GM19238 (cell line): ENCODE results near the gene SST.
"Not testable (repeated sequence)": the region's sequence is repeated elsewhere in the genome, so short reads cannot be mapped to it uniquely, and the experiment has no call there.

Source experiments
- DNase-seq: peaks from one replicate; pipeline ENCODE4 v3.0.0; 2011; ENCODE audit warnings: low spot score; ENCODE audit not compliant: insufficient read length

The SST gene

GRCh38 chr3:187684880-187685279 lies 14.7 kb upstream of the SST start:
- no peak for DNase-seq

GRCh38 chr3:187684444-187684843 lies 14.2 kb upstream of the SST start:
- no peak for DNase-seq

GRCh38 chr3:187681756-187682155 lies 11.6 kb upstream of the SST start:
- DNase-seq = not testable (repeated sequence)

GRCh38 chr3:187679638-187680396 lies 9.6 kb upstream of the SST start:
- peak; percentile 46 for DNase-seq

- DNase-seq = no peak
Observed at GRCh38 chr3:187678726-187679268, 8.6 kb upstream of the SST start.

GRCh38 chr3:187677604-187678003 lies 7.4 kb upstream of the SST start:
- no peak for DNase-seq

- no peak for DNase-seq
Observed at GRCh38 chr3:187673012-187673411, 2.8 kb upstream of the SST start.

GRCh38 chr3:187667526-187667925 lies 2.7 kb downstream of the SST start:
- no peak for DNase-seq

- DNase-seq = no peak
Observed at GRCh38 chr3:187665764-187666402, 4.3 kb downstream of the SST start.

- no peak for DNase-seq
Observed at GRCh38 chr3:187665010-187665409, 5.2 kb downstream of the SST start.

GRCh38 chr3:187662848-187663409 lies 7.3 kb downstream of the SST start:
- DNase-seq = no peak

GRCh38 chr3:187661267-187661666 lies 8.9 kb downstream of the SST start:
- DNase-seq = no peak

GRCh38 chr3:187651282-187651681 lies 18.9 kb downstream of the SST start:
- no peak for DNase-seq

GRCh38 chr3:187648177-187648576 lies 22.0 kb downstream of the SST start:
- DNase-seq = peak; percentile 3

GRCh38 chr3:187646906-187647660 lies 23.1 kb downstream of the SST start:
- no peak for DNase-seq

- not testable (repeated sequence) for DNase-seq
Observed at GRCh38 chr3:187645379-187645778, 24.8 kb downstream of the SST start.

GRCh38 chr3:187642861-187643260 lies 27.3 kb downstream of the SST start:
- DNase-seq = no peak

- DNase-seq = no peak
Observed at GRCh38 chr3:187641320-187642016, 28.7 kb downstream of the SST start.

GRCh38 chr3:187640569-187641059 lies 29.6 kb downstream of the SST start:
- DNase-seq = no peak

- no peak for DNase-seq
Observed at GRCh38 chr3:187639927-187640568, 30.1 kb downstream of the SST start.
